ENCODE measurements around the gene MINK1.
"Not testable (repeated sequence)": the region's sequence is repeated elsewhere in the genome, so short reads cannot be mapped to it uniquely, and the experiment has no call there.

DNA sequence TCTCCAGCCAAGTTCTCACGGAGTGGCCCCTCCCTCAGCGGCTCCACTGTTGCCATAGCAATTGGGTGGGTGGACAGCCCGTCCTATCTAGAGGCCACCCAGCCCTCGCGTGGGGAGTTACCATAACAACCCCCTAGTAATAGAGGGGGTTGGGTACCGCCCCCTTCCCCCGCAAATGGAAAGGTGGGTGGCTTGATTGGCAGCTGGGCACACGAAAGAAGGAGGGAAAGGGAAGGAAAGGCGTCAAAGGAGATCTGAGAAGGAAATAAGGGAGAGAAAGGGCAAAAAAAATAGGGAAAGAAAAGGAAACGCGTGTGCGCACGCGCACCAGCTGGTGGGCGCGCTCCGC is 337 bp upstream of the MINK1 start:
- TF ChIP-seq CTCF (conservative IDR thresholded peaks at IDR 0.05; ENCODE audit: low read length); EZH2phosphoT487 (IDR thresholded peaks at IDR 0.05; ENCODE audit: borderline replicate concordance, low read depth, low read length): not testable (repeated sequence)
